Subcutaneous adipose tissue (tissue), 4 donors: ENCODE data around the gene TSPAN4. TPM values are rescaled to one million over a fixed set of nuclear protein-coding genes. Genes with fewer than 3 reads are reported as not detected.

ENCODE experiments used
- total RNA-seq, 4 donors: library from RNA; depleted of rRNA; stranded (reverse); fragments of >200 nt; gene quantifications; one replicate each; pipeline ENCODE4 v1.1.0, GENCODE V29; 2016
- TF ChIP-seq, protein P1 (sequence below): fragments of 450-650 bp; IDR thresholded peaks from one replicate; pipeline ENCODE4 v1.5.1; 2016; ENCODE audit warnings: low read depth, mild to moderate bottlenecking, control low read depth, antibody characterized with exemption, moderate library complexity

The TSPAN4 gene
- total RNA-seq, 4 donors from 2014 or later = 67.0 to 219 (median 185) TPM

DNA sequence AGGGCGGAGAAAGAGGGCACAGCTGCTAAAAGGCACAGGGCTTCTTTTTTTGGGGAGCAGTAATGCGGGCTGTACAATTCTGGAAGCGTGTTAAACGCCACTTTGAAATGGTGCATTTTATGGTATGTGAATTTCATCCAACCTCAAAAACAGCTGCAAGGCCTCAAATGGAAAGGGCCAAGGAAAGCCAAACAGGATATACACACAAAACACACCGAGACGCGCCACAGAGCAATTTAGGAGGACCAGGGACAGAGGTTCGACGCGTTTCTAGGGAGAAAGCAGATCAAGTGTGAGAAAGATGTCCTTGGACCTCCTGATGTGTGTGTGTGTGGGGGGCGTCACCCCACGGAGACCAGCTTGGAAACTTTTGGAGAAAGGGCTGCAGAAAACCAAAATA is 31.1 kb downstream of the TSPAN4 start:
- TF ChIP-seq, protein P1, sequence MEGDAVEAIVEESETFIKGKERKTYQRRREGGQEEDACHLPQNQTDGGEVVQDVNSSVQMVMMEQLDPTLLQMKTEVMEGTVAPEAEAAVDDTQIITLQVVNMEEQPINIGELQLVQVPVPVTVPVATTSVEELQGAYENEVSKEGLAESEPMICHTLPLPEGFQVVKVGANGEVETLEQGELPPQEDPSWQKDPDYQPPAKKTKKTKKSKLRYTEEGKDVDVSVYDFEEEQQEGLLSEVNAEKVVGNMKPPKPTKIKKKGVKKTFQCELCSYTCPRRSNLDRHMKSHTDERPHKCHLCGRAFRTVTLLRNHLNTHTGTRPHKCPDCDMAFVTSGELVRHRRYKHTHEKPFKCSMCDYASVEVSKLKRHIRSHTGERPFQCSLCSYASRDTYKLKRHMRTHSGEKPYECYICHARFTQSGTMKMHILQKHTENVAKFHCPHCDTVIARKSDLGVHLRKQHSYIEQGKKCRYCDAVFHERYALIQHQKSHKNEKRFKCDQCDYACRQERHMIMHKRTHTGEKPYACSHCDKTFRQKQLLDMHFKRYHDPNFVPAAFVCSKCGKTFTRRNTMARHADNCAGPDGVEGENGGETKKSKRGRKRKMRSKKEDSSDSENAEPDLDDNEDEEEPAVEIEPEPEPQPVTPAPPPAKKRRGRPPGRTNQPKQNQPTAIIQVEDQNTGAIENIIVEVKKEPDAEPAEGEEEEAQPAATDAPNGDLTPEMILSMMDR = no peak

DNA sequence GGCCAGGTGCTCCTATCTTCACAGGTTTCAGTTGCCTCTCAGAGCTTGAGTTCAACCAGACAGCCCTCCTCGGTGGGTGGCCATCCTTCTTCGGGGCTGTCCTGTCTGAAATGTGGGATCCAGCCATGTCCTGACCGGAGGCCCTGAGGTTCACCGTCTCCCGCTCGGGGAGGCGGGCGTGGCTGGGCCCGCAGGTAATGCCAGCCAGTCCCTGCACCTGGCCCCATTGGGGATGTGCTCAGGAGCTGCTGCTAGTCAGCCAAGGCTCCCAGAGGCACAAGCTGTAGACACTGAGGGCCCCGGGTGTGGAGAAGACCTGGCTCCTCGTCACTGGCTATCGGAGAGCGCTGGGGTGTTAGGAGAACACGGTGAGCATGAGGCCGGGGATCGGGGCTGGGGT is 32.6 kb downstream of the TSPAN4 start:
- TF ChIP-seq, protein P1 = no peak

DNA sequence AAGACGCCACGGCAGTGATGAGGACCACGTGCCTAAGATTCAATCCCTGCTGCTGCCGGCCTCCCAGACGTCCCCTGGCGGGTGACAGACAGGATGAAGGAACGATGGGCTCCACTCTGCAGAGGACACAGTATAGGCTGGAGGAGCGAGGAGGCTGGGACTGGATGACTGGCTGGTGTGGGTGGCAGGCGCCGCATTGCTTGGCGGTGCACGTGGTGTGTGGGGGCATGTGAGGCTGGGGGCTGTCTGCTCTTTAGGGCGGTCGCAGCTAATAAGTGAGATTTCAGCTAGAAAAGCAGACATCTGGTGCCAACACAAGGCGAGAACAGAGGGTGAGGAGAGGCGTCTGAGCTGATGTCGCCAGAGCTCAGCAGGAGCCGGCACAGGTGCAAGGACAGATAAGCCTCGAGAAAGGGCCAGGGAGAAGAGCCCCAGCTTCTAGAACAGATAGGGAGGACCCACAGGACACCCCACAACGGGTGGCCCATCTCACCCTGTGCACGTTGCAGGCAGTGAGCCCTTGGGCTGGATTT is 33.2 kb downstream of the TSPAN4 start:
- TF ChIP-seq, protein P1 = no peak

DNA sequence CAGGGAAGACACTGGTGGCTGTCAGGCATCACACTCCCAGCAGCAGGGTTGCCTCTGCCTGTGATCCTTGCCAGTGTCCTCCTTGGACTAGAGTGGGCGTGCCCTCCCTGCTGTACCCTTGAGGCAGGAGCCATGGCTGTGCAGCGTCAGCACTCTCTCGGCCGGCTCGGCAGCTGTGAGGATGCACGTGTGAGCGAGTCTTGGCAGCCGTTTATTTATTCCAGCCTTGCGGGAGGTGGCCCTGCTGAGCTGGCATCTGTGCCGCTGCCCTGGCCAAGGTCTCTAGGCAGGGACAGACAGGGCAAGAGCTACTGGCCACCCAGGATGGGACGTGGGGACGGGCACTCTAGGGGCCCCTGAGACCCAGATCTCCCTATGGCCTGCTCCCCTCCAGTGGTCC is 33.9 kb downstream of the TSPAN4 start:
- TF ChIP-seq, protein P1 = no peak

DNA sequence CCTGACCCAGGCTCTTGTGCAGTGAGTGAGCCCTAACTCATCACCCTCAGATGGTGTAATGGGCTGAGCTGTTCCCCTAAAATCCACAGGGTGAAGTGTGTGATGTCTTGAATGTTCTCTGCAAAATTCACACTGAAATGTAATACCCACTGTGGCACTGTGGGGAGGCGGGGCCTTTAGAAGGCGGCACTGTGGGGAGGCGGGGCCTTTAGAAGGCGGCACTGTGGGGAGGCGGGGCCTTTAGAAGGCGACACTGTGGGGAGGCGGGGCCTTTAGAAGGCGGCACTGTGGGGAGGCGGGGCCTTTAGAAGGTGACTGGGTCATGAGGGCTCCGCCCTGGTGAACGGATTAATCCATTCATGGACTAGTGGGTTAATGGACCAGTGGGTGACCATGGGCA is 34.9 kb downstream of the TSPAN4 start:
- TF ChIP-seq, protein P1 = no peak

DNA sequence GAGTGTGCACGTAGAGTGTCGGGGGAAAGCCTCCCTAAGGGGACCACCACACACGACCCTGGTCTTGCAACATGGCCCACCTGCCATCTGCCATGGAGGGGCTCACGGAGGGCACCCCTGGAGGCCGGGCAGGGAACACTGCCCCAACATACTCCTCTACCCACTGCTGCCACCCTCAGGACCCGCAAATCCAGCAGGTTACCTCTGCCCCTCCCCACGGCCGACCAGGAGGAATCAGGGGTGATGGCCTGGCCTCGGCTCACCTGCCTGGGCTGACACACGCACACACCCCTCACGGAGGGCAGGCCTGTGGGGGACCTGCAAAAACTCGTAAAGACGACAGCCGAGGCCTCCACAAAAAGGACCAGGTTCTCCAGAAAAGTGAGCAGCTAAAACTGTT is 37.8 kb downstream of the TSPAN4 start:
- TF ChIP-seq, protein P1 = no peak

DNA sequence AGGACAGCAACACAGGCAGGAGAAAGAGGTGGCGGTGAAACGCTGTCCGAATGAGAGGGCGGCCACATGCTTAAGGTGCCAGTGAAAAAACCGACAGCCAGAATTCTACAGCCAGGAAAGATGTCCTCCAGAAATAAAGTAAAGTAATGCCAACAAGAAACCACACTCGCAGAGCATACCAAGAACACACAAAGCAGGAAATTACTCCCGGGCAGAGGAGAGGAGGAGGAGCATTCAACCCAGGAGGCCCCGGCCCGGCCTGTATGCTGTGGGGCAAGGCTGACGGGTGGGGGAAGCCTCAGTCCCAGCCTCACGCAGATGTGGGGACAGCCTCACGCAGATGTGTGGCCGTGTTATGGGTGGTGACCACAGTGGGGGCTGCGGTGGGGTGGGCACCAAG is 39.9 kb downstream of the TSPAN4 start:
- TF ChIP-seq, protein P1 = no peak

DNA sequence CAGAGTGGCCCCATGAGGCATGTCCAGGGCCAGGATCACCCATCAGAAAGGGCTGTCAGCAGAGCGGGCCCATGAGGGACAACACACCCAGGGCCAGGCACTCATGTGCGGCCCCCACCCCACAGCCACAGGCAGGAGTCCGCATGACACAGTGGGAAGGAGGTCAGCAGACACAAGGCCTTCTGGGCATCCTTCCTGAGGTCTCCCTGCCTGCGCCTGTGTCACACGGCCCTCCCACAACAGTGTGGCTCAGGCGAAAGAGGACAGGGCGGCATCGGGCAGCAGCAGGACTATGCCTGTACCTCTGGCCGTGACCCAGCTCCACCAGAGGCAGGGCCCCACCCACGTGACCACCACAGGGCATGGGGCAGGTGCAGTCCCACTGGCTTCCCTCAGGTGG is 40.9 kb downstream of the TSPAN4 start:
- TF ChIP-seq, protein P1 = no peak
